HCEC 1CT (cell line): ENCODE results near the gene RASSF3.
A peak's percentile ranks its signal among the peaks of the same experiment; 100 is the strongest.
"Not testable (repeated sequence)": the region's sequence is repeated elsewhere in the genome, so short reads cannot be mapped to it uniquely, and the experiment has no call there.

Experiments used
- DNase-seq: peaks from one replicate; pipeline ENCODE4 v3.0.0-alpha.2; 2017

Gene RASSF3

DNA sequence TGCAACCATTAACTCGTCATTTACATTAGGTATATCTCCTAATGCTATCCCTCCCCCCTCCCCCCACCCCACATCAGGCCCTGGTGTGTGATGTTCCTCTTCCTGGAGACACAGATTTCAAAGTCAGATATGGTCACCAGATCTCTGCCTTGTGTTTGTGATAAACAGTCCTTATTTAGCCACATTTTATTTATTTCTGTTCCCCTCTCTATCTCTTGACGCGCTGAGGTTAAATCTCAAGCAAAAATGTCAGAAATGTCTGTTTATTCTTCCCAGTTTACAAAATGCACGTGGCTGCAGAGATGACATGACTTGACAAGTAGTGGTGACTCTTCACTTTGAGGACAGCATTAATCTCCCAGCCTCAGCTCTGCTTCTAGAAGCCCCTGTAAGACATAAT is 11.5 kb upstream of the RASSF3 start:
- DNase-seq: no peak

DNA sequence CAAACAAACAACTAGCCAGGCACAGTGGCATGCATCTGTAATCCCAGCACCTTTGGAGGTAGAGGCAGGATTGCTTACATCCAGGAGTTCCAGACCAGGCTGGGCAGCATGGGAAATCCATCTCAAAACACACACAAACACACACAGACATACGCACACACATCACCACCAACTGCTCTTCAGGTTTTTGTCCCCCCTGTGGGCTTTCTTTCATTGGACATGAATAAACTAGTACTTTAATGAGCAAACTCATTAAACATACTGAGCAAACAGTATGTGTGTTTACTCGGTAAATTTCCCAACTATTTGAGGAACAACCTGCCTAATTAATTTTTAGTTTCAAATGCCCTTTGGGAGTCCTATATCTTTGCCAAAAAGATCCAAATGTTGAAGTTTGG is 10.1 kb upstream of the RASSF3 start:
- DNase-seq: no peak

DNA sequence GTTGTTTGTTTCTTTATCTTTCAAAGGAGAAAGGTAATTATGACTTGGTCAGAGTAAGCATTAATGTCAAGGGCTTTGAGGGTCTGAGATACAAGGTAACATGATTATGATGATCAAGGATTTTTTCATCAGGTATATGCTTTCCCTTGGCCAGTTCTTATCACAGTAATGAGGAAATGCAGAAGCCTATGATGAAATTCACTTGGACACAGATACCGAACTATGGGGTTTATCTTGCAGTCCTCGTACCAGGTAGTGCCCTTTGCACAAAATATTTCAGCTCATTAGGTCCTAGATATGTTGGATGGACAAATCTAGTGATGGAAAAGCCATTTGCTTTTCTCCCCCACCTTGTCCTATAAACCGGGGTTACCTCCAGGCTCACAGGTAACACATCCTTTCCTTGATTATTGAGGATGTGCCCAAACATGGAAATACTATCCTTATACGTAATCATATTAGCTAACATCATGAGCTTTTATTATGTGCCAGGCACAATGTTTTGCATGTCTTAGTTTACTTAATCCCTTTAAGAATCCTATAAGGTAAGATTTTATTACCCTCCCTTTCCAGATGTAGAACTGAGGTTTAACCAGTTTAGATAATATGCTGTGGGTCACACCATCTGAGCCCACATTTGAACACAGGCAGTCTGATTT is 7.0 kb upstream of the RASSF3 start:
- DNase-seq: no peak

DNA sequence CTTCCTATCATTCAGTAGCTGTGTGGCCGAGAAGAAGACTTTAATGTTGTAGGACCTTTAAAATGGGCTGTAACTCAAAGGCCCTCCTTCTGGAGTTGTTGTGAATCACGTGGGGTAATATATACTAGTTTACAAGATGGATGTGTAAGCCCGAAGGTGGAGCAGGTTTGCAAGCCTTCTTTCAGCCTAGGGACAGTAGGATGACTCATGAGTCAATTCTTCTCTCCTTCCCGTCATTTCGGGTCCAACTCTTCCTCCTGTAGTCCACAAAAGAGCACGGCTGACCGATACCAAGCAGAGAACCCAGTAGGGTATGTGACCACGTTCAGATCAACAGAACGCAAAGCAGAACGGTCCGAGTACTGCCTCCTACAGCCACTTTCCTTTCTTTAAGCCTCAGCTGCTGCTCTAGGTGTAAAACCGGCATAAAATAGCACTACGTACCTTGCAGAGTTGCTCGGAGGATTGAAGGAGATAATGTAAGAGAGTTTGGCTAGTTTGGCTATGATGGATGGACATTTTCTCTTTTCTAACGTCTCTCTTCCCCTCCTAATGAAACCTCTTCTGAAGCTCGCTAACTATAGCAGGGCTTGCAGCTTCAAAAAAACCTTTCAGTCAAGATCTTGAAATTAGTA is 1.3 kb upstream of the RASSF3 start:
- peak; percentile 71 for DNase-seq

DNA sequence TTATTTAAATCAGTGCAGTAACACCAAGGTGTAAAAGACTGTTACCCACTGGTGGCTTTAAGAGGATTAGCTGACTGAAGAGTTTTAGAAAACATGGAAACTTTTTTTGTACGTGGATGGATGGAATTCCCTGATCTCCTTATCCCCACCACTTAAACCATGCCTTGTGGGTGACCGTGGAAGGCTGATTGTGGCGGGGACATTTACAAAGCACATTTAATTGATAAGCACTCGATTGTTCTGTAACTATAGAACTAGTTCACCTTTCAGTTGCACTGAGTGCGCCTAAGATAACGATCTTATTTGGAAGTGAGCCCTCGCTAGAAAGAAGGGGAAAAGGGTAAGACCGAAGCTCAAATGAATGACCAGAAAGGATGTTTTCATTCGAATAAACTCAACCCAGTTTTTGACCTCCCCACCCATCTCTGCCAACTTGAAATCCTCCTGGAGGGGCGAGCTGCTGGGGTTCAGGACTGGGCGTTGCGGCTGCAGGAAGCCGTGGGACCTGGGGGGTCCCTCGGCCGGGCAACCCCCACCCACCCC is 688 bp upstream of the RASSF3 start:
- DNase-seq: peak; percentile 23

DNA sequence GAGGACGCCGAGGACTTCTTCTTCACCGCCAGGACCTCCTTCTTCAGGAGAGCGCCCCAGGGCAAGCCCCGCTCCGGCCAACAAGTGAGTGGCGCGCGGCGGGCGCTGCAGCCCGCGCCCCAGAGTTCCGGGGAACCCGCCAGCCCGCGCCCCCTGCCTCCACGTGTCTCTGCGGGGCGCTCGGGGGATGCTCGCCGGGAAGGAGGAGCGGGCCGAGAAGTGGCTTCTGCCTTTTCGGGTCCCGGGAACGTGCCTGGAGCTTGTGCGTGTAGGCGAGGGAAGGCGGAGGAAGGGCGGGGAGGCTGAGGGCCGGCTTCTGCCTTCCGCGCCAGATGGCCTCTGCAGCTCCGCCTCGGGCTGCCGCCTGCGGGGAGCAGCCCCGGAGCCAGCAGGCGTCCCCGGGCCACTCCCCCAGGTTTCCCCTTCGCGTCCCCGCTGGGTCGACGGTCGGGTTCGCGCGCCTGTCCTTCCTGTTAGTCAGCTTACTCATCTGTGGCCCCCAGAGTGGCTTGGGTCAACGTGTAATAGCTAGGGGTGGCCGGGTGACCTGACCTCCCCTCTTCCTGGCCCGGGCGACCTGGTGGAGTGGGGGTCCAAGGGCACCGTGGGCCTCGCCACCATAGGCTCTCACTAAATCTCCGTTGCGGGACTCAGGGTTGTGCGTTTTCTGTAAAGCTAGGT is 505 bp downstream of the RASSF3 start:
- DNase-seq: peak; percentile 73

DNA sequence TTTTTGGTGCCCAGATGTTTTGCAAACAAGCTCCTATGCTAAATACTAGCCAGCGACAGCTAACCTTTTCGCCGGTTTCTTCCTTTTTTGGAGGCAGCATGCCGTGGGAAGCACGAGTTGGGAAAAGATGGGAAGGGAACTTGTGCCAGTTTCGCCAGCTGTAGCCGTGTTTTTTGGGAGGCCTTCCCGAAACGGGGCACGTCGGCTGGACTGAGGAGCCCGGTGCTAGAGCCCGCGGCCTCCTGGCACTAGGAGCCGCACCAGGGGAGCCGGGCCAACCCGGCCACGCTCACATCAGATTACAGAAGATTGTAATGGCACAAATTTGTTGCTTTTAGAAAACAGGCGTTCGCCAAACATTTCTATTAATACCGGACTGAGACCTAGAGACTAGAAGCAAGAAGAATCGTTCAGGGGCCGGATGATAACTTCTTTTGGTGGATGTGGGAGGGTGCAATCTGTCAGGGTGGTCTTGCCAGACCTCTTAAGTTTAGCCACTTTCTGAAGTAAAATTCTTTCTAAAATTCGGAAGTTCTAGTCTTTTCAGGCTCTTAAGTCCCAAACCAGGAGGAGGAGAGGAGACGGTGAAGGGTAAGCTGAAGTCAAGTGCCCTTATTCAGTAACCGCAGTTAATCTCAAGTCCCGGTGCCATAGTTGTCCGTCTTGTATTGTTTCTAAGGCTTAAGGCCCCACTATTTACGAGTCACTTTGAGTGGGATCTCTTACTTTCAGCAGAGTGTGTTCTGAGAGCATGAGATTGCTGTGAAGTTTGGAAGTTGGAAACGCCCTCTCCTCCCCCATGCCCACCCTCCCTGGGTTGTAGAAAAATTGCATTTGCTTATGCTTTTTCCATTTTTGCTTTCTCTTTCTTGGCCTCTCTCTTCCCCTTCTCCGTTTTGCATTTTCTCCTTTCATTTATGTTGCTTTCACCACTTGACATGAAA is 1.3 kb downstream of the RASSF3 start:
- DNase-seq: peak; percentile 53

DNA sequence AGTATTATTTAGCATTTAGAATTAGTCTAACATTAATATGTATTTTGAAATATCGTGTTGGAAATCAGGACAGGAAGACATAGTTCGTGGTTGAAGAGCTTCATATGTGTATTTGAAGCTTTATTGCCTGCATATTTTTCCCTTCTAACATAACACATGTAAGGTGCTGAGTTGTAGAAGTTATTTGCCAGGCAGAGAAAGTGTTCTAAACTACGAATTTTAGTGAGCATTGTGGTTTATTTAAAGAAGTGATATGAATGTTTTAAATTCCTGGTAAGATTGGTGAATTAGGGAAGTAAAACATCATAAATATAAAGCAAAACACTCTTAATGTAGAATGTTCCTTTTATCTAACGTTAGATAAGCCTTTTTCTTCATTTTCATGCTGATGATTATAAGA is 2.5 kb downstream of the RASSF3 start:
- no peak for DNase-seq

DNA sequence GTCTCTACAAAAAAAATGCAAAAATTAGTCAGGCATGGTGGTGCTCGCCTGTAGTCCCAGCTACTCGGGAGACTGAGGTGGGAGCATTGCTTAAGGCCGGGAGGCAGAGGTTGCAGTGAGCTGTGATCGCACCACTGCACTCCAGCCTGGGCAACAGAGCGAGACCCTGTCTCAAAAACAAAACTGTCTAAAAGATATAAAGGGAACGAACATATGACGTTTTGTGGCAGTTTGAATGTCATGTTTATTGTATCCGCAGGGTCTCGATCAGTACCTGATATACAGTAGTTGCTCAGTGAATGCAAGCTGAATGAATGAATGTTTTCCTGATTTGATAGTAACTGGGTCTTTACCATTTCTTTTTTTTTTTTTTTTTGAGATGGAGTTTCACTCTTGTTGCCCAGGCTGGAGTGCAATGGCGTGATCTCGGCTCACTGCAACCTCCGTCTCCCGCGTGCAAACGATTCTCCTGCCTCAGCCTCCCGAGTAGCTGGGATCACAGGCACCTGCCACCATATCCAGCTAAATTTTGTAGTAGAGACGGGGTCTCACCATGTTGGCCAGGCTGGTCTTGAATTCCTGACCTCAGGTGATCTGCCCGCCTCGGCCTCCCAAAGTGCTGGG is 3.6 kb downstream of the RASSF3 start:
- not testable (repeated sequence) for DNase-seq

DNA sequence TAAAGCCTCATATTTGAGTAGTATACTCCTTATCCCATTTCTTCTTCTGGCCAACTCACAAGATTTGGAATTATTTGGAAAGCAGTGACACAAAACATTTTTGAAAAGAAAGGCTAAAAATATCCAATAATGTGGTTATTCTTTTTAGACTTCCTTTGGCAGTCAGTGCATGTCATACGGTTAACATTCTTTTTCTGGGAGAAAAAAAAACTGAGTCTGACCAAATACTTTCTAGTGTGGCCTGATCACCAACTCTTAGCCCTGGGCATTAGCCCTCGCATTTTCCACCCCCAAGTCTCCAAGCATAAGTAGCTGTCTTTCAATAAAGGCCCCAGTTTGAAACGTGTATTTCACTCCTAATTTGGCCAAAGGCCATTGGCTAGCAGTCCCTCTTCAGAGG is 5.9 kb downstream of the RASSF3 start:
- DNase-seq: no peak

DNA sequence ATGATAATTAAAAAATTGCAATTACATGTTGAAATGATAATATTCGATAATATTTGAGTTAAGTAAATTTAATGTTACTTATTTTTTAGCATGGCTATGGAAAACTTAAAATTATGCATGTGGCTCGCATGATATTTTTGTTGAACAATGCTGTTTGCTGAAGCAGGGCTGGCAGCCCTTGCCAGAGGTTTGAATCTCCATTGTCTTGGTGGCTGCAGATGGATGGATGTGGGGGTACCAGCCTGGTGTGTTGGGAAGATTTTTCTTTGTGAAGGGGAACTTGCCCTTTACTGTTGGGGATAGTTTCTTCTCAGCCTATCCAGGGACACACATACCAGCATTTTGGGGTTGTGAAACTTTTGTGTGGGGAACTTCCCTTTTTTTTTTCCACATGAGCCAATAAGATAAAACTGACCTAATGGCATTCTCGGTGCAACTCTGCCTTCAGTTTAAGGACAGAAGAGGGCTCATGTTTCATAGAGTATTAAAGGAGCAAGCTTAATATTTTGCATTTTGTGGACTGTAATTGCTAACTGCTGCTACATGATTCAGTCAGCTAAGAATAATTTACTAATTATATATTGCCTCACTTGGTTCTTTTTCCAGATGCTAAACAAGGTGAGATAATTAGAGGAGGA is 8.8 kb downstream of the RASSF3 start:
- DNase-seq: peak; percentile 66

DNA sequence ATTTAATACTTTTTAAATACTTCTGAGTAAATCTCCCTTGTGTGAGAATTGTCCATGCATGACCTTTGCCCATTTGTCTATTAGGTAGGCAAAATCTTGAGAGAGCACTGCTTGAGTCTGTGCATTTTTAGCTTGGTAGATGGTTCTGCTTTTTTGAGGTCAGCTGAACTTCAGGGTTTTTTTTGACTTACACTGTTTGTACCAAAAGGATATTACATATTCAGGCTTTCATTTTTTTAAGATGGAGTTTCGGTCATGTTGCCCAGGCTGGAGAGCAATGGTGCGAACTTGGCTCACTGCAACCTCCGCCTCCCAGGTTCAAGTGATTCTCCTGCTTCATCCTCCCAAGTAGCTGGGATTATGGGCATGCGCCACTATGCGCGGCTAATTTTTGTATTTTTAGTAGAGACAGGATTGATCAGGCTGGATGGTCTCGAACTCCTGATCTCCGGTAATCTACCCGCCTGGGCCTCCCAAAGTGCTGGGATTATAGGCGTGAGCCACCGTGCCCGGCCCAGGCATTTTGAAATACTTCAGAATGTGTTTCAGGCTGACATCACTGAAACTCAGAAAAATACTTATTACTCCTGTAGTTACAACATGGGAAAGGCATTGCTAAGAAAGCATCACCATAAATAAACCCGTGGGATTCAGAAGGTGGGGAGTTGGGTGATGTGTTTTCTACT is 11.1 kb downstream of the RASSF3 start:
- DNase-seq: peak; percentile 92

DNA sequence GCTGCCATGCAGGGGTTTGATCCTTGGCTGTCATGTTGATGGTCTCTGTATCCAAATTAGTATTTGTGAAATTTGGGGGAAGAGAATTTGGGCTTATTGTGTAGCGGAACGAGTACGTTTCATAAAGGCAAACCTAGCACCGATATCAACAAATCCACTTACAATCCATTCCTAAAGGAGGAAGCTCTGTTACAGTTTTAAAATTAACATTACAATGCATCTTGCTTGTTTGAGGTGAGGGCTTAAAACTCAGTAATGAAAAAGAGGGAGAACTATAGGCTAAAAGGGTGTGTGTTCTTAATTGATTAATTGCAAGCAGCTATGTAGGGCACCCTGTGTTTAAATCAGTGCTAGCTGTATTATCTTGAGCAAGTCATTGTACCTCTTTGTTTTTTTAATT is 13.7 kb downstream of the RASSF3 start:
- no peak for DNase-seq

DNA sequence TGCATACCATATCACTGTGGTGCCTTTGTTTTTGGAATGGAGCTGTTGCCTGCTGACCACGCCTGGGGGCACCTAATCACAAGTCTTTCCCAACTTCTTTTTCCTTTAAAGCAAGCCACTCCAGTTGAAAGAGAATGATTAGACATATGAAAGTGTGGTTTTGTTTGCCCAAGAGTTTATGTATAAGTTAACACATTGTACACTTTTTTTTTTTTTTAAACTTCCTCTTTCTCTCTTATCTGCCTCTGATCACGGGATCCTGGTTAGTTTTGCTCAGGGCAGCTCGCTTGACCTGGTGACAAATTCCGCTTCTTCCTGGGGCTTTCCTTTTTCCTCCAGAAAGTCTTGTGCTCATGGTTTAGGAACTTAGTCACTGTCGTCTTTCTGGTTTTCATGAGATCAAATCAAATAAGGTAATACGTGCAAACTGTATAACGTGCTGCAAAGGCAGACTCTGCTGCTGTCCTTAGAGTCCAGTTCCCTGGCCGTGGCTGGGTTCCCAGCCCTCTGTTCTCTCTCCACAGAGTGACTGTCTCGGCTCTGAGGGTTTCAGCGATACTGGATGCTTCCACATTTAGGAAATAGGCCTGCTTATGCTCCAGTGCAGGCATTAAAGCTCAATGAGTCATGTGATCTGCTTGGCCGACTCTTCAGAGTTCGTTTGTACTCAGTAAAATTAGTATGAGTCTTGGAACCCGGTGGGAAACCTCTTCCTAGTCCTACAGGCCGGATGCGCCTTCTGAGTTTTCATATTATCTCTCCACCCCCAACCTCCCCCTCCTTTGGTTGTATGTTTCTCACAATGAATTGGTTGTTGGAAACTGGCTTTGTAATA is 15.2 kb downstream of the RASSF3 start:
- DNase-seq: peak; percentile 95

DNA sequence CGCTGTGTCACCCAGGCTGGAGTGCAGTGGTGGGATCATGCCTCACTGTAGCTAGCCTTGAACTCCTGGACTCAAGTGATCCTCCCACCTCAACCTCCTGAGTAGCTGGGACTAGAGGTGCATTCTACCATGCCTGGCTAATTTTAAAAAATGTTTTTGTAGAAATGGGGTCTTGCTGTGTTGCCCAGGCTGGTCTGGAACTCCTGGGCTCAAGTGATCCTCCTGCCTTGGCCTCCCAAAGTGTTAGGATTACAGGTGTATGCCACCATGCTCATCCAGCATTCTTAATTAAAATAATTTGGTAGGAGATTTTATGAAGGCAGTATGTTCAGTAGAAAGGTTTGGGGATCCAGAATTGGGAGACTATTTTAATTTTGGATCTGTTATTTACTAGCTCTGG is 16.3 kb downstream of the RASSF3 start:
- DNase-seq: not testable (repeated sequence)

DNA sequence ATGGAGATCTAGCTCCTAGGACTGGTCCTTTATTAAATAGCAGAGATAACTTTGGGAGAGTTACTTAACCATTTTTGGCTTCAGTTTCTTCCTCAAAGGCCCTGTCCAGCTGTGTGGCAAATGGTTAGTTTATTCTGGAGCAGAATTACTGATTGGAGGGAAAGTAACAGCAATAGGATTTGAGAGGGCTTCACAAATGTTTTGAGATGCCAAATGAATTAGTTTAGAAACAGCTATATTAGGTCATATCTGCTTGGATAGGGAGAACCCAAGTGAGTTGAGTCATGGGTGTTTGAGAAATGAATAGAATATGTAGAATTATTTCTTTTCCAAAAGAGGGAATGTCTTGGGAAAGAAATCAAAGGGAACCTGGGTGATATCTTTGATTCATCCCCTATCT is 17.5 kb downstream of the RASSF3 start:
- DNase-seq: peak; percentile 97

DNA sequence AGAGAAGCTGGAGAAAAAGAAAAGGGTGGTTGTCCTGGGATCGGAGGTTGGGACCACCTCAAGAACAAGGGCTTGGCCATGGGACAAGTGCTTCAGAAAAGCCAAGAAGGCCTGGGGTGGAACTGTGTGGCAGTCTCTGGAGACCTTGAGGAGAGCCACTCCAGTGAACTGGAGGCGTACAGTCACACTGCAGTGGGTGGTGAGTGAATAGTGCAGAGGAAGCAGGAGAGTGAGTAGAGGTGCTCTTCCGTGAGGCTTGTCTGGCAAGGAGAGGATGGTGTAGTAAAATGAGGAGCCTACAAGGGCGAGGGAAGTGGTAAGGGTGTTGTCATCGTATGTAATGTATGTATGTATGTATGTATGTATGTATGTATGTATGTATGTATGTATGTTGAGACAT is 20.9 kb downstream of the RASSF3 start:
- DNase-seq: no peak

DNA sequence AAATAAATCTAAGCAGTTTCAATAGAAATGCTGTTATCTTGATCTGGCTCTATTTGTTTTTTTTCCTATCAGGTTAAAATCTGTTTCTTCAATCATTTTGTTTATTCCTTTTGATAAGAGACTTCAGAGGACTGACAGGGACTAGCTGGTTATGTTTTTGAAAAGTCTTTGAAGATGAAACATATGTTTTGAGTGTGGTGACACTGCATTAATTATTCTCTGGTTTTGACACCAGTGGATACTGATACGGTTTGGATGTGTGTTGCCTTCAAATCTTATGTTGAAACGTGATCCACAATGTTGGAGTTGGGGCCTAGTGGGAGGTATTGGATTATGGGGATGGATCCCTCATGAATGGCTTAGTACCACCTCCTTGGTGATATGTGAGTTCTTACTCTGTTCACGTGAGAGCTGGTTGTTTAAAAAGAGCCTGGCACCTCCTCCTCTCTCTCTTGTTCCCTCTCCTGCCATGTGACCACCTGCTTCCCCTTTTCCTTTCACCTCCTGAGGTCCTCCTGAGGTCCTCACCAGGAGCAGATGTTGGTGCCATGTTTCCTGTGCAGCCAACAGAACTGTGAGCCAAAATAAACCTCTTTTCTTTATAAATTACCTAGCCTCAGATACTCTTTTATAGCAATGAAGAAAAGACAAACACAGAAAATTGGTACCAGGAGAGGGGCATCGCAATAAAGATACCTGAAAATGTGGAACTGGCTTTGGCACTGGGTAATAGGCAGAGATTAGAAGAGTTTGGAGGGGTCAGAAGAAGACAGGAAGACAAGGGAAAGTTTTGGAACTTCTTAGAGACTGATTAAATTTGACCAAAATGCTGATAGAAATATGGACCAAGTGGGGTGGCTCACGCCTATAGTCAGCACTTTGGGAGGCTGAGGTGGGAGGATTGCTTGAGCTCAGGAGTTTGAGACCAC is 23.0 kb downstream of the RASSF3 start:
- DNase-seq: no peak

DNA sequence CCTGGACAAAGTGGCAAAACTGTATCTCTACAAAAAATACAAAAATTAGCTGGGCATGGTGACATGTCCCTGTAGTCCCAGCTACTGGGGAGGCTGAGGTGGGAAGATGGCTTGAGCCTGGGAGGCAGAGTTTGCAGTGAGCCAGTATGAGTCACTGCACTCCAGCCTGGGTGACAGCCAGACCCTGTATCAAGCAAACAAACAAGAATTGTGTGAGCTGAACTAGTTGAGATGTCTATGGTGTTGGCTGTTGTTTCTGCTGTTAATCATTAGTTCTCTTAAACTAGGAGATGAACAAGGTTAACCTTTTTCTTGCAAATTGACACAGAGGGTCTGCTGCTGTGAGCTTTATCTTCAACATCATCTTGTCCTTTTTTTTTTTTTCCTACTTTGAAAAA is 23.6 kb downstream of the RASSF3 start:
- peak; percentile 74 for DNase-seq
